Omental fat pad (tissue), 4 donors: ENCODE measurements around the gene MMP28. TPM values are rescaled to one million over a fixed set of nuclear protein-coding genes. Genes with fewer than 3 reads are reported as not detected.

Experiments used
- ATAC-seq: fragments of 150-250 bp; one replicate; pipeline ENCODE4 v1.9.1; 2016; ENCODE audit warnings: mild to moderate bottlenecking, moderate library complexity; ENCODE audit not compliant: low FRiP score
- DNase-seq: peaks from one replicate; pipeline ENCODE4 v3.0.0-alpha.2; 2019; ENCODE audit warnings: low spot score
- total RNA-seq, 4 donors: library from RNA; depleted of rRNA; stranded (reverse); fragments of >200 nt; gene quantifications; one replicate each; pipeline ENCODE4 v1.1.0, GENCODE V29; 2016
- TF ChIP-seq, protein P1 (sequence below), 3 donors: fragments of 450-650 bp; IDR thresholded peaks; one replicate each; pipeline ENCODE4 v1.5.1; 2016 to 2017; ENCODE audit warnings: antibody characterized with exemption in 3 of 3, mild to moderate bottlenecking in 3 of 3, moderate library complexity in 2 of 3

The MMP28 gene
- total RNA-seq, 4 donors from 2014 or later = 31.5 to 65.6 (median 48.7) TPM

DNA sequence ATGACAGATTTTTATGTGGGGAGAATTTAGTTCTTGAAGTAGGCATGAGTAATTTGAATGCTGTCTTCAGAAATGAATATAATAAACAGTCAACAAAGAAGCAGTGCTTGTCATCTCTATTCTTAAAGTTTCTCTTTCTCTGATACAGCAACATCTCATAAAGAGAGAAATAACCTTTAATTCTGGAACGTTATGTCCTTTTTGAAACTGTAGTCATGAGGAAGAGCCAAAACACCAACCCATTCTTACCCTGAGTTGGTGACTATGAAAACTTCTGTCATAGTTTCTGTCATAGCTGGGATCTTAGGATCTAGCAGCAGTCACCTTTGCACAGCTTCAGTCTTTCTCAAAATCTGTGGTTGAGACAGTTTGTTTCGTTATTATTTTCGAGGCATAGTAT is 79.3 kb downstream of the MMP28 start:
- ATAC-seq = no peak
- no peak for DNase-seq
- TF ChIP-seq, protein P1, sequence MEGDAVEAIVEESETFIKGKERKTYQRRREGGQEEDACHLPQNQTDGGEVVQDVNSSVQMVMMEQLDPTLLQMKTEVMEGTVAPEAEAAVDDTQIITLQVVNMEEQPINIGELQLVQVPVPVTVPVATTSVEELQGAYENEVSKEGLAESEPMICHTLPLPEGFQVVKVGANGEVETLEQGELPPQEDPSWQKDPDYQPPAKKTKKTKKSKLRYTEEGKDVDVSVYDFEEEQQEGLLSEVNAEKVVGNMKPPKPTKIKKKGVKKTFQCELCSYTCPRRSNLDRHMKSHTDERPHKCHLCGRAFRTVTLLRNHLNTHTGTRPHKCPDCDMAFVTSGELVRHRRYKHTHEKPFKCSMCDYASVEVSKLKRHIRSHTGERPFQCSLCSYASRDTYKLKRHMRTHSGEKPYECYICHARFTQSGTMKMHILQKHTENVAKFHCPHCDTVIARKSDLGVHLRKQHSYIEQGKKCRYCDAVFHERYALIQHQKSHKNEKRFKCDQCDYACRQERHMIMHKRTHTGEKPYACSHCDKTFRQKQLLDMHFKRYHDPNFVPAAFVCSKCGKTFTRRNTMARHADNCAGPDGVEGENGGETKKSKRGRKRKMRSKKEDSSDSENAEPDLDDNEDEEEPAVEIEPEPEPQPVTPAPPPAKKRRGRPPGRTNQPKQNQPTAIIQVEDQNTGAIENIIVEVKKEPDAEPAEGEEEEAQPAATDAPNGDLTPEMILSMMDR (IDR thresholded peaks at IDR 0.05) = no peak

Other genes starting within 250 kb of the MMP28 start
- gene SLFN14, start 234.8 kb downstream of the MMP28 start, total RNA-seq = not detected
- 1 to 10 TPM; 3.5 to 7.4 (median 5.2) TPM for gene PEX12, start 217.1 kb downstream of the MMP28 start, total RNA-seq
- 10 to 100 TPM; 62.6 to 94.3 (median 79.4) TPM for gene AP2B1, start 208.3 kb downstream of the MMP28 start, total RNA-seq
- 10 to 100 TPM in 3 of 4 donors, 1 to 10 TPM in 1; 9.9 to 63.8 (median 42.3) TPM for gene RASL10B, start 64.0 kb downstream of the MMP28 start, total RNA-seq
- gene GAS2L2, start 42.4 kb downstream of the MMP28 start, total RNA-seq = under 1 TPM in 3 of 4 donors, not detected in 1; 0.37 to 0.82 (median 0.48) TPM
- gene C17orf50, start 34.8 kb downstream of the MMP28 start, total RNA-seq = not detected
- gene TAF15, start 13.8 kb upstream of the MMP28 start, total RNA-seq = 10 to 100 TPM; 33.2 to 80.2 (median 64.0) TPM
- gene HEATR9, start 73.2 kb upstream of the MMP28 start, total RNA-seq = not detected
- gene CCL5, start 84.7 kb upstream of the MMP28 start, total RNA-seq = 10 to 100 TPM in 1 of 4 donors, 1 to 10 TPM in 3; 5.5 to 10.7 (median 6.0) TPM
- not detected for gene RDM1, start 135.1 kb upstream of the MMP28 start, total RNA-seq
- gene LYZL6, start 148.1 kb upstream of the MMP28 start, total RNA-seq = not detected
- gene CCL16, start 185.9 kb upstream of the MMP28 start, total RNA-seq = 1 to 10 TPM in 1 of 4 donors, under 1 TPM in 1, not detected in 2; 0.69 to 2.8 TPM
- 10 to 100 TPM; 29.0 to 83.2 (median 68.7) TPM for gene CCL14, start 191.1 kb upstream of the MMP28 start, total RNA-seq
- 1 to 10 TPM in 1 of 4 donors, not detected in 3; 4.6 TPM for gene CCL15, start 205.9 kb upstream of the MMP28 start, total RNA-seq
- 1 to 10 TPM; 1.5 to 6.6 (median 4.7) TPM for gene CCL23, start 222.3 kb upstream of the MMP28 start, total RNA-seq